Measurements from ENCODE around the gene GRIA2.

Gene GRIA2

DNA sequence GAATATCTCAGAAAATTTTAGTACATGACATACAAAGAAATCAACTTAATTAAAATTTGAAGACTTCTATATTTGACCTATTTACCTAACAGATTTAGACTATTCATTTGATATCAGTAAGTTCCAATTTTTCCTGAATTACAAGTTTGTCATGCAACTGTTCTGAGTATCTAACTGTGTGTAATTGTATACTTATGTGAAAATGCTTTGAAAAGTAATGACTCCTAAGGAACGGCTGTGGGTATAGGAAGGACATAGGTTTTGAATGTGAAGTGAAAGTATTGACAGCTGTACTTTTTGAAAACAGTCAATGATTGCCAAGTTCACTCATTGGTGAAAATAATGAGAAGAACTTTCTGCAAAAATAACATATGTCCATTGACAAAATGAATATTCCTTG is 2.9 kb downstream of the GRIA2 start:
- TF ChIP-seq, protein P1, sequence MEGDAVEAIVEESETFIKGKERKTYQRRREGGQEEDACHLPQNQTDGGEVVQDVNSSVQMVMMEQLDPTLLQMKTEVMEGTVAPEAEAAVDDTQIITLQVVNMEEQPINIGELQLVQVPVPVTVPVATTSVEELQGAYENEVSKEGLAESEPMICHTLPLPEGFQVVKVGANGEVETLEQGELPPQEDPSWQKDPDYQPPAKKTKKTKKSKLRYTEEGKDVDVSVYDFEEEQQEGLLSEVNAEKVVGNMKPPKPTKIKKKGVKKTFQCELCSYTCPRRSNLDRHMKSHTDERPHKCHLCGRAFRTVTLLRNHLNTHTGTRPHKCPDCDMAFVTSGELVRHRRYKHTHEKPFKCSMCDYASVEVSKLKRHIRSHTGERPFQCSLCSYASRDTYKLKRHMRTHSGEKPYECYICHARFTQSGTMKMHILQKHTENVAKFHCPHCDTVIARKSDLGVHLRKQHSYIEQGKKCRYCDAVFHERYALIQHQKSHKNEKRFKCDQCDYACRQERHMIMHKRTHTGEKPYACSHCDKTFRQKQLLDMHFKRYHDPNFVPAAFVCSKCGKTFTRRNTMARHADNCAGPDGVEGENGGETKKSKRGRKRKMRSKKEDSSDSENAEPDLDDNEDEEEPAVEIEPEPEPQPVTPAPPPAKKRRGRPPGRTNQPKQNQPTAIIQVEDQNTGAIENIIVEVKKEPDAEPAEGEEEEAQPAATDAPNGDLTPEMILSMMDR (IDR thresholded peaks at IDR 0.05; ENCODE audit: low read depth, low read length, missing control alignments): no peak
- no peak overlapping the region for H3K4me3 ChIP-seq (ENCODE audit: low read depth, low read length)
- DNase-seq (ENCODE audit: low read depth): no peak

DNA sequence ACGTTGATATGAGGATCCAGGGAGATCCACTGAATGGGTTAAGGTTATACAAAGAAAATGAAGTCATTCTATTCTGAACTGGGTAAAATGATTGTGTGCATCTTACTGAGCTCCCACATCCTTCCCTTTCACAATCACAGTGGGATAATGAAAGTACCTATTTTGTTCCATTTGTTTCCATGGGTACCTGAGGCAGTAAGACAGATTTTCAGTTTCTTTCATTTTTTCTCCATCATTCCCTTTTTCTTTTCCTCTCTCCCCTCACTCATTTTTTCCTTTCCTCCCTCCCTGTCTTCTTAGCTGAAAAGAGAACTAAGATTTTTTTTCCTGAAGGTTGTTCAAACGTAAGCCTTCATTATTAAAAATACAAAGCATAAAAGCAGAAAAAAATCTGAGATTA is 4.6 kb downstream of the GRIA2 start:
- H3K4me3 ChIP-seq (ENCODE audit: low read depth, low read length): no peak overlapping the region
- DNase-seq (ENCODE audit: low read depth): no peak
- TF ChIP-seq, protein P1 (IDR thresholded peaks at IDR 0.05; ENCODE audit: low read depth, low read length, missing control alignments): no peak

DNA sequence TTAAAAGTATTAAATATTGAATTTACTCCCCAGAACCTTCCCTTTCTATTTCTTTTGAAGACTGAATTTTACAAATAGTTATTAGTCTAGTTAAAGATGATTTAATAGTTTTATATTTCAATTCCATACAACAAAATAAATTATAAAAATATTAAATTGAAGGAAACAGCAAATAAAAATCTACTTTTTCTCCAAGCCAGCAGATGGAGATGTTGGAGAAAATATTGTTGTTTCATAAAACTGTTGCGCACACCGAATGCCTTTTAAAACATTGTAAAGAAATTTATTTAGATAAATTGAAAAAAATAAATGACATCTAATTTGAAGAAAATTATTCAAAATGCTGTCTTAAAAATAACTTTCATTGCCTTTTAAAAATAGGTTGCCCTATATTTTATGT is 5.5 kb downstream of the GRIA2 start:
- TF ChIP-seq, protein P1 (IDR thresholded peaks at IDR 0.05; ENCODE audit: low read depth, low read length, missing control alignments): no peak
- DNase-seq (ENCODE audit: low read depth): no peak
- H3K4me3 ChIP-seq (ENCODE audit: low read depth, low read length): no peak overlapping the region

DNA sequence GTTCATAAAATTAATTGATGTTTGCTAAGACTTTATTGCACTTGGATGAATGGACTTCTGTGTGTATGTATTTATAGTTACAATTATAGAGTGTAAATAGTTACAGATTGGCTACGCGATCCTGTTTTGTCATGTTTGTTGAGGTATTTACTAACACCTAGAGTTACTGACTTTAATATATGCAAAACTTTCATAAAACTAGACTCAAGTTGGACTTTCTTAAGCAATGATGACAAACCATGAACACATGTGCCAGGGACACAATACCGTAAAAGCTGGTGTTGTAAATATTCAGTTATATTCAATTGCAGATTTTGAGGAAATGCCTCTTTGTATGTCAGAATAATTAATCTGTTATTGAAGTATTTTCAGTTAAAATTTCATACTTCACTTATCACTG is 6.1 kb downstream of the GRIA2 start:
- TF ChIP-seq, protein P1 (IDR thresholded peaks at IDR 0.05; ENCODE audit: low read depth, low read length, missing control alignments): no peak
- no peak overlapping the region for H3K4me3 ChIP-seq (ENCODE audit: low read depth, low read length)
- DNase-seq (ENCODE audit: low read depth): no peak

DNA sequence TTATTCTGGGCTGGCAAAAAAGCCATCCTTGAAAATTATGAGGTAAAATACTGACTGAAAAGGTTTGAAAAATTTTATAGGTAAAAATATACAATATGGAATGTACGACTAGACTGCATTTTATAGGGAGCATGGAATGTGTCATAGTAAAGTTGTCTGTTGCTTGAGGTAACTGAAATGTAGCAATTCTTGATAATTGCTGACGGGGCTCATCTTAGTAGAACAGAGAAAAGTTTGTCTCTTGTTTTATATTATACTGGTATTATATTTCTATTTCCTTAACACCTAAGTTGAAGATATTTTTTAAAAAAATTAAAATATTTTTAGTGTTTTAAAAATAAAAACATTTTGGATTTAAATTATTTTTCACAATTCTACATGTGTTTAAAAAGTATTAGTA is 11.0 kb downstream of the GRIA2 start:
- no peak overlapping the region for H3K4me3 ChIP-seq (ENCODE audit: low read depth, low read length)
- DNase-seq (ENCODE audit: low read depth): no peak
- TF ChIP-seq, protein P1 (IDR thresholded peaks at IDR 0.05; ENCODE audit: low read depth, low read length, missing control alignments): no peak

DNA sequence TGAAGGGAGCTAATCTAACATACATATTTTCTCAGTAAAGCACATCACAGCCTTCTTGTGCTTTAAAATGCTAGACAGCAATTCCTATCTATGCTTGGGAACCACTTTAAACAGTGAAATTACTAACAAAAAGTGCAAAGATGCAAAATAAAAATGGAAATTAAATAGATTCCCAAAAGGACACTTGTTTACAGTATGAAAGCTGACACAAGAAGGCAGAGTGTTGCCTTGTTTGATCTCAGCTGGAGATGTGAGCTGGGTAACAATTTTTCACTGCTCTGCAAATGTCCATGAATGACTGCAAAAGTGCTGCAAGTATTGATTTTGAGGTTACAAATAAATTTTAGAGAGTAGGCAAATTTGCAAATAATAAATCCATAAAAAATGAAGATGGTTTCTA is 22.3 kb downstream of the GRIA2 start:
- DNase-seq (ENCODE audit: low read depth): no peak
- no peak overlapping the region for H3K4me3 ChIP-seq (ENCODE audit: low read depth, low read length)
- TF ChIP-seq, protein P1 (IDR thresholded peaks at IDR 0.05; ENCODE audit: low read depth, low read length, missing control alignments): no peak

DNA sequence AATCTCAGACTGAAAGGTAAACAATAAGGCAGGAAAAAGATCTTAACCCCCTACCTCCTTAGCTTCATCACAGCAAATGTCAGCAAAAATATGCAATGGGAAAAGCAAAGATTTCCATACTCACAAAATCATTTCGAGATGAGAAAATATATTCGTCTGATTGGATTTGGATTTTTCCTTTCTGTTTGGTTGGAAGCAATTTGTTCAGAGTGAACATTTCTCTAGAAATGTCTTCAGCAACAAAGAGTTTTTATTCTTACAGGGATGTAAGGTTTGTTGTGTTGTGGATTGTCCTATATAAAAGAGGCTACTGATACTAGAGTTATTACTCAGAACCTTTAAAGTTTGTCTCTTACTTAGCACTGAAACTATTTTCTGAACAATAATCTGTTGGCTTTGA is 23.8 kb downstream of the GRIA2 start:
- DNase-seq (ENCODE audit: low read depth): no peak
- H3K4me3 ChIP-seq (ENCODE audit: low read depth, low read length): no peak overlapping the region
- TF ChIP-seq, protein P1 (IDR thresholded peaks at IDR 0.05; ENCODE audit: low read depth, low read length, missing control alignments): no peak
